ENCODE data around the gene TPM3.

Gene TPM3

DNA sequence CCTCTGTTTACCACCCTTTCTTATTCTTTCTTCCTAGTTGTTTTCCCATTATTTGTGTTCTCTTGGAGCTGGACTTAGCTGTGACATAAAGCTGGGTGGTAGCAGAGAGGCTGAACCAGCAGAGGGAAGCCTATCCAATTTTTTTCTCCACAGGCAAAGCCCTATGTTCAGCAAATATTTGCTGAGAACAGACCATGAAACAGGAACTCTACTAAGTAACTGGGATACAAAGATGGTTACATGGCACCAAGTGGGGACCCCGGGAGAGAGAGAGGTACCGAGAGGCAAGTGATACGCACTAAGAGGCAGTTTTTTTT lies 7.6 kb upstream of the TPM3 start:
- DNase-seq: no peak

DNA sequence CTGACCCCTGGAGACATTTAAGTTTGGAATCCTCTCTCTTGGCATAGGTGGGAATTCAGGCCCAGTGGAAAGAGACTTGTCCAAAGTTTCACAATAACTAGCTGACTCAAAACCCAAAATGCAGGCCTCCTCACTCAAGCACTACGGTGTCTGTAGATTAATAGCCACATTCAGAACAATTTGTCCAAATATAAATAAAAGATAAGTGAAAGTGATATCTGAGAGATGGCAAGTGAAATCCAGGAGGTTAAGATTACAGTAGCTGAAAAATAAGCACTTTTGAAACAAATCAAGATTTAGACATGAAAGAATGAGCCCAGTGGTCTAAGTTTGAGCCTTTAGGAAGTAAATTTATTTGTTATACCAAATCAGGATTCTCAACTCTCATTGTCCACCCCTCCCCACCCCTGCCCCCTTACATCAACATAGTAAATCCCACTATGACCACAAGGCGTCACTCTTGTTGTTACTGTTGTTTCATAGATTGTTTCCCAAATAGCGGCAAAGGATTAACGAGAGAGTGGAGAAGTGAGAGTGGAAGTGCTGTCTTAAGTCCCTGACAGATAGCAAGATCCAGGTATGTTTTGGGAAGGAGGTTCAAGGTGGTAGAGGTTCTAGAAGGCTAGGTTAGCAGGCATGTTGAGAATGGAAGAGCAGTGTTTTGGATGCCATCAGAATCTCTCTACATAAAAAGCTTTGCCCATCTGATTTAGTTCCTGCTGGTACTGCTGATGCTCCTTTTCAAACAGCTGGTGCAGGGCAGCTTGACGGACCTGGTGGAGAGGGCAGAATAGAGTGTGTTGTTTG lies 7.1 kb upstream of the TPM3 start:
- peak; percentile 32 for DNase-seq

DNA sequence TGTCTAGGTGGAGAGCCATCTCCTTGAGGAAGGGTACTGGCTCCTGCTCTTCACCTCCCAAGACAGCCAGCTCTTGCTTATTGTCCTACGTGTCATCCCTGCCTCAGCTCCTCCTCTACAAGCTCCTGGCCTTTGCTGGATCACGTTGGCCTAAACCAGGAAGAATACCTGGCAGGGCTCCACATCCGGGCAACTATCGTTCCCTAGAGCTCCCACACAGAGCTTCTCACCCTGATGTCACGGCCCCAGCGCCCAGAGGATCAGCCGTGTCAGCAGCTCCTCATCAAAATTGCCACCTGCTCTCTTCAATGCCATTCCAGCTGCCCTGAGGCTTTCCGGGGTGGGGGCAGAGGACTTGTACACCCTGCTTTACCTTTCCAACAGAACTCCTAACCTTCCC lies 1.9 kb upstream of the TPM3 start:
- no peak for DNase-seq

DNA sequence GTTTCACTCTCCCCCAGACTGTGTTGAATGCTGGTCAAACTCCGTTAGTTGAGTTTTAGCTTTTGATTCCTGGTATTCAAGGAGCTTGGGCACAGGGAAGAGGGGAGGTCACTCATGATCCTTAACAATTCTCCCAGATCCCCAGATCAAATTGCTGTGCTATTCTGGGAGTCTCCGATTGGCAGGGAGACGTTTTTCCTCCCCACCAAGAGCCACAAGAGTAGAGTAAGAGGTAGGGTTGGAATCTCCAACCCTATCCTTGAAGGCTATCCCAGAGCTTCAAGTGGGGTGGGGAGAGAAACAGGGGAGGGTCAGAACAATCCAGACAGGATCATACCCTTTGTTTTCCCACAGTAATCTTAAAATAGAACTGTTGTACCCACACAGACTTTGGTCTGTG lies 576 bp upstream of the TPM3 start:
- DNase-seq: no peak

DNA sequence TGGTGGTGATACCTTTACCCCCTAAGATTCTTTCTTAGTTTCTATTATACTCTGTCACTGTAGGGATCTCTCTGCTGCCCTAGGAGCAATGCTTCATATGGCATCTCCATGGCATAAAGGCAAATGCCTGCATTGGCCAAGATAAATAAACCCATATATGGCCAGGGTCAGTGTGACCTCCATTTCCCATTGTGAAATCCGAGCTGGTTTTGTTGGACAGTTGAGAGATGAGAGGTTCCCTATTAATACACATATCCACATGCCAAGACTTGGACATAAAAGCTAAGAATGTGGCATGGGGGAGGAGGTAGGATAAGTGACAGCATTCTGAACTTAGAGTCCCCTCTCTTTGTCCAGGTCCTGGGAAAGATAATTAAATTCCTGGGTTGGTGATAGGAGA lies 1.4 kb downstream of the TPM3 start:
- DNase-seq: no peak

DNA sequence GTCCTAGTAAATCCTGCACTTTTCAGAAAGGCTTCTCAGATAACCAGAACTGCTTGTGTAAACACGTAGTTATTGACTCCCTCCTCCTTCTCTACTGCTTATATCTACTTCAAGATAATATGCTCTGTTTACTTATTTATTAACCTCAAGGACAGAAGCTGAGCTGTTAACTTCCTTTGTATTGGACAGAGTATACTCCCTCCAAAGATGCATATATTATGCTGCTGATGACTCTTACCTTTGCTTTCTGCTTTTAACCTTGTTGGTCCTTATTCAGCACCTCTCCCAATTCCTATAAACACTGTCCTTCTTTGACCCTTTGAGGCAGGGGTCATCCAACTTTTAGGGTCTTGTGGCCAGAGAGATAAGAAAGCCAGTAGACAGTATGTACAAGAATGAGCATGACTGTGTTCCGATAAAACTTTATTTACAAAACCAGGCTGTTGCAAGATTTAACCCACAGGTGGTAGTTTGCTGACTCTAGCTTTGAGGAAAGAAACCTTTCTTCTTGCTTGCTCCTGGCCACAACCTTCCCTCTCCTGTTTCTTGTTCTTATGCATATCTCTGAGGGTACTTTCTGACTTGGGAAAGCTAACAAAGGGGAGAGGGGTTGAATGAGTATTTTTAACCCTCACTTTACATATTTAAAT lies 4.9 kb downstream of the TPM3 start:
- DNase-seq: no peak

DNA sequence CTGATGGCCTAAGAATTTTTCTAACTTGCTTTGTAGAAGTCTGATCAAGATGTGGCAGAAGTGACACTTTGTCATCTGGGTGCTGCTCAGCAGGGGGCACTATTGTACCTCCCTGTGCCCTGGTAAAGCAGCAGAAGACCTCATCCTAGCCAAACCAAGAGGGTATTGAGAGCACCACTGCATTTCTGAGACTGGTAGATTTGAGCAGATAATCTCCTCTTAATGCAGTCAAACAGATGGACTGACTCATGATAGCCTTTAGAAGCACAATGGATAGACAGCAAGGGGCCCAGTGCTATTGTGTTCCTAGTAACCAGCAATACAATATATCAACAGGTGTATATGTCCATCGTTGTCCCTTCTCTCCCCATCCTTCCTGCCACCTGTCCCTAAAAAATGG lies 5.7 kb downstream of the TPM3 start:
- DNase-seq: peak; percentile 84

DNA sequence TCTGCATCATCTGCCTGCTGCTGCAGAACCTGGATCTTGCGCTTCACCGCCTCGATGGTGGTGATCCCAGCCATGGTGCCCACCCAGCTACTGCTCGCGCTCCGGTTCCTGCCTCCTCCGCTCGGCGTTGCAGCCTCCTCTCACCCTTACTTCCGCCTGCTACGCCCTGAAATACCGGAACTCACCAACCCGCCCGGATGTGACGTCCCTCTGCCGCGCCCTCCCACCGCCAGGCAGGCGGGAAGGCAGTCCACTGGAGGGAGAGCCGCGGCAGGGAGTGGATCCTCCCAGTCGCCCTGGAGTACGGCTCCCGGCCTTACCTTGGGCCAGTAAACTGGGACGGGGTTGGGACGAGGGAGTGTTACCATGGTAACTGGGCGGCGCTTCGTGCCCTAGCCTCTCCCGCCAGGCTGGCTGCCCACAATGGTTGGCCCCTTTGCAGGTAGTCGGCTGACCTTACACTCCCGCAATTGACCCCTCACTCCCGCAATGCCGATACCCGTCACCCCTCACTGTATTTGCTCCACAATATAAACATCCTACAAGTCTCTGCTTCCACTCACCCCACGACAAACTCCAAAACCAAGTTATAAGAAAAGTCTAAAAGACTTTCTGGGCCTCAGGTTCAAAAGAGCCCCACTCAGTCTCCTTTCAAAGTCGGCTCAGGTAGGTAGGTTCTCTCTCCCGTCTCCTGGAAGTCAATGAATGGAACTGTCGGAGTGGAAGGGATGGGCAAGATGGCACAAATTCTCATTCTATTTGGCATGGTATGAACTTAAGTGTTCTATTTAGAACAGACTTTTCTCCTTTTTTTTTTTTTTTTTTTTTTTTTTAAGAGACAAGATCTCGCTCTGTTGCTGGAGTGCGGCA lies 8.6 kb downstream of the TPM3 start:
- DNase-seq: peak; percentile 97

DNA sequence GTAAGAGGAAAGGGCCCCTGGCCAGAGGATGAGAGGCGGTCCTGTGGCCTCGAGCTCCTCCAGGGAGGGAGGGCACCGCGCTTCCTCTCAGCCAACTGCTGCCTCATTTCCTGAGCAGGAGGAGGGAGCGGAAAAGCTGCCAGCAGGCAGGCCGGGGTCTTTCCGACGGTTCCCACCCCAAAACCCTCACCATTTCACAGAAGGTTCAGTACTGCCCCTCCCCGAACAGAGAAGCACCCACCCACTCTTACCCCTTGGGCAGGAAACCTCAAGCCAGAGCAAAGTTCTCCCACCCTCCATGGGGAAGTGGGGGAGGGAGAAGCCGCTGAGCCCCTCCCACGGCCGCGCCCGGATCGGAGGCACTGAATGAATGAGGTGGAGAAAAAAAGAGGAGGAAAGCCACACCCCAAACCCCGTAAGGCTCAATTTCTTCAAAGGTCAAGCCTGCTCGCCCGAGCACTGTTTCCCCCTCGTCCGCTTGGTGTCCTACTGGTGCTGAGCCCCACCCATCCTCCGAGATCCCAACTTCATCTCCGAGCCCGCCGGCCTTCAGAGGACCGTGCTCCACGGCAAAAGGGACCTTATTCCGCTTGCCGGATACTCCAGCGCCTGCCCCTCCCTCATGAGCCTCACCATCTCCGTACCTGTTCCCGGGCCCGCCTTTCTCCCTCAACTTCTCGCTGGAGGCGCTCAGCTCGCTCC lies 9.4 kb downstream of the TPM3 start:
- peak; percentile 88 for DNase-seq

DNA sequence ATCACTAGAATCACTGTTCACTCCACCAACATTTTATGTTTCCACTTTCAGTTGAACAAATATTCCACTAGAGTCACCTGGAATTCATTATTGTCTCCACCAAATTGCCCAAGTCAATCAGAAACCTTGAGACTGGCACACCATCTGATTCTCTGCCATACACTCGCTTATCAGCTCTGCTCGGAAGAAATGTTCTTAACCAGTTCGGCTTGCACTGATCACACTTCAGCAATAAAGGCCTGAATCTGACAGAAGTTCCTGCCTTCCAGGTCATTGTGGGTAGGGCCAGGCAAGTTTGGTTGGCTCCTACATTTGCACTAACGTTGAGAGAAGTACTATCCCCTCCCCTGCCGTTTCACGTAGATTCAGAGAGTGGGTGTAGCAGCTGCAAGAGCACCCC lies 10.0 kb downstream of the TPM3 start:
- DNase-seq: no peak

DNA sequence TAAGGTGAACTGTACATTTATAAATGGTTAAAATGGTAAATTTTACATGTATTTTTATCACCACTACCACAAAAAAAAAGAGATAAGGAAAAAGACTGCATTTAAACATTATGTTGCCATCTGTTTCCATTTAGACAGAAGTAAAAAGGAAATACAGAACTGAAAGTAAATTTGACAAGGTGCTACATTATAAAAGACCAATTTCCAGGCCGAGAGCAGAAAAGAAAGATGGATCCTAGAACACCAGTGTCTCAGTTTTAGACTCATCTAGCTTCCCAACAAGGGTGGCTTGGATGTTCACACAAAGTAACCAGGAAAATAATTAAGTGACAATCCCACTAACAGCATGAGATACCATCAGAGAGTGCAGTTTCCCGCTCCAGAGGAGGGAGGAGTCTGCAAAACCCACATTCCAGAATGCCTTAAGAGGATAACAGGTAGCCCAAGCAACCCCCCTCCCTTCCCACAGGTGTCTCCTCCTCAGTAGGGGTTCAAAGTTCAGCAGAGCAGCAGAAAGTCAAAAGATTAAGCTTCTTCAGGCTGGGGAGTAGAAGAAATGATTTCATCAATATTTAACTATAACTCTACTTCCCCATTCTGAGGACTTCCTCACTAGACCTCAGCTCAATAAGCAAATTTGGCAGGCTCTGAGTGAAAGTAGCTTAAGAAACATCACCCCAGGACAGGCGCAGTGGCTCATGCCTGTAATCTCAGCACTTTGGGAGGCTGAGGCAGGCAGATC lies 11.8 kb downstream of the TPM3 start:
- no peak for DNase-seq

DNA sequence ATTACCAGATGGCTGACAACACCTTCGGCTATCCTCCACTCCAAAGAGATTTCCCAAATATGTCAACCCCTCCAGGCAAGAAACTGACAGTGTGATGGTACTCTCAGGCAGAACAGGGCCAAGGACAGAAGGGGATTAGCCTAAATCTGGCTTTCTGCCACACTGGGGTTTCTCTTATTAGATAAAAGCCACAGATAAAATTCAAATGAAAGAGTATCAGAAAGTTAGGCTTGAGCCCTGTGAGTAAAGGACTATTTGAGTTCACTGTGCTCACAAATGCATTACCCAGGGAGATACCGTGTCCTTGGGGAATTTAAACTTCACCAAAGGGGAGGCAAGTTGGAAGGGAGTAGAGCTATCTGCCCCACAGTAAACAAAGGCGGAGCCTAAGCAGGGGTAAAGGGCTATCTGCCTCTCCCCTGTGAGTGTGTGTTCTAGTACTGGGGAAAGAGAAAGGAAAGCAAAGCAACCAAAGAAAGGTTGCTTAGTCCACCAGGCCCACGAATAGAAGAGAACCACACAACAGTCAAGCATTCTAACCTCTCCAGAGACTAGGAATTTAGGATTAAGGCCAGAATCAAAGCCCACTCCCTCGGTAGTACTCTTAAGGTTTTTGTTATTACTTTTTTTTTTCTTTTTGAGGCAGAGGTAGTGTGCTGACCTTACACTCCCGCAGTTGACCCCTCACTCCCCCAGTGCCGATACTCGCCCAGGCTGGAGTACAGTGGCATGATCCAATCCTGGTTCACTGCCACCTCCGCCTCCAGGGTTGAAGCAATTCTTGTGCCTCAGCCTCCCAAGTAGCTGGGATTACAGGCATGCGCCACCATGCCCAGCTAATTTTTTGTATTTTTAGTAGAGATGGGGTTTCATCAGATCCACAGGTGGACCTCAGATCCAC lies 12.7 kb downstream of the TPM3 start:
- no peak for DNase-seq

DNA sequence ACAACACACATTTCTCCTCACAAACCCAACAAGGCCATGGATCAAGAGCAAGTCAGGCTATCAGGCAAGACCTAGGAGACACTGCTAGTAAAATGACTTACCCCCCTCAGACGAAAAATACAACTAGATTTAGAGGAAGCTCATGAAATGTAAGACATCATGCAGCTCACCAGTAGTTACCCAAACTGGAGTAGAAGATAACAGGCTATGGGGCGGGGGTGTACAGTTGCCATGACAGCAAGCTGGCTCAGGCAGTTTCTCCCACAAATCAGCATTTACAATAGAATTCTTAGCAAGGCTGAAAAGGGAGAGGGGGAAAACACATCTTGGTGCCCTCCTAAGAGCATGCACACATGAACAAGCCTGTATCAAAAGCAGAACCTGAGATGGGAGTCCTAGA lies 13.9 kb downstream of the TPM3 start:
- peak; percentile 18 for DNase-seq

DNA sequence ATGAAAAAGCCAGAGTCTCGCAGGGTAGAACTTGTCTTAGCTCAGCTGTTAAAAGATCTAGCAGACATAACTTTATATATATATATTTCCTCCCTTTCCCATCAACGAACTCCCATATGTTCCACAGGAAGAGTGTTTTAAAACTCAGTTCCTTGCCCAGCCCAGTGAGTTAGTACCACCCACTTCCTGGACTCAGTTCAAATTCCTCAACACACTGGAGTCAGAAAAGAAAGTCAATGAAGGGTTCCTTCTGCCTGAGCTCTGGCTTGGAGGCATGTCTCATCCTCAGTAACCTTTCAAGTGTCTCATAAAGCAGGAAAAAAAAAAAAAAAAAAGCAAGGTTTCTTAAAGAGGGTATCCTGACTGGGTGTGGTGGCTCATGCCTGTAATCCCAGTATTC lies 15.6 kb downstream of the TPM3 start:
- no peak for DNase-seq

DNA sequence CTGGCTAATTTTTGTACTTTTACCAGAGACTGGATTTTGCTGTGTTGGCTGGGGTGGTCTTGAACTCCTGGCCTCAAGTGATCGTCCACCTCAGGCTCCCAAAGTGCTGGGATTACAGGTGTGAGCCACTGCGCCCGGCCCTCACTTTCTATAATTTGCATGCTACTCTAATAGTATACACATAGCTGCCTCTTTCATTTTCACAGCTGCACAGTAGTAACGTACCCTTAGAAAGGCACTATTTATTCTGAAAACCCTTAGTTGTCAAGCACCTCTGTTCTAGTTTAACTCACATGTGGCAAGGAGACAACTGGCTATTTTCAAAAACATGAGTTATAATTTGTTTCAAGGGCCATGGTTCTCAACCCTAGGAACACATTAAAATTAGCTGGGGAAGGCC lies 17.2 kb downstream of the TPM3 start:
- no peak for DNase-seq

DNA sequence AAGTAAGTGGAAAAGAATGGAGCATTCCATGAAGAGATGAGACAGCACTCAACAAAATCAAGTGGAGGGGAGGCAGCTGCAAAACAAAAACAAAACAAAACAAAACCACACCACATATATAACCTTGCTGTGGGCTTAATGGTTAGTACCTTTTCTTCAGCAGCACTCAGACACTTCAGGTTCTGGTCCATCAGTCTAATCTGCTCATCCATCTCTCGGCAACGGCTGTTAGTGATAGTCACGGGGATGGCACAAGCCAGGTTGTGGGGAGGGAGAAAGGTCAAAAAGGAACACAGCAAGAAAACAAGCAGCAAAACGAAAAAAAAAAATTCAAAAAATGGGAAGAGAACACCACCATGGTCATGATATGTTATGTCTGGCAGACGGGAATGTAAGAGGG lies 20.0 kb downstream of the TPM3 start:
- no peak for DNase-seq

DNA sequence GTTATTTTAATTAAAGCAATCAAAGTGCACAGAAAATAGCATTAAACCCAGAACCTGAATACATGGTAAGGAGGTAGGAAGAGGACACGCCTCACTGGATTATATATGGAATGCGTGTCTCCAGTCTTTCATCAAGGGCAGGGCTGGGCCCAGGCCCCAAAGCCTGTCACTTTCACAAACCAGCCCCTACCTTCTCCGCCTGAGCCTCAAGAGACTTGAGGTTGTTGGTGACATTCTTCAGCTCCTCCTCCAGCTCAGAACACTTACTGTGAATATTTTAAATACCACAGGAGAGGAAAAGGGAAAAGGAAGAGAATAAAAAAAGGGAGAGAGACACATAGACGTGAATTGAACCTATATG lies 20.7 kb downstream of the TPM3 start:
- no peak for DNase-seq

DNA sequence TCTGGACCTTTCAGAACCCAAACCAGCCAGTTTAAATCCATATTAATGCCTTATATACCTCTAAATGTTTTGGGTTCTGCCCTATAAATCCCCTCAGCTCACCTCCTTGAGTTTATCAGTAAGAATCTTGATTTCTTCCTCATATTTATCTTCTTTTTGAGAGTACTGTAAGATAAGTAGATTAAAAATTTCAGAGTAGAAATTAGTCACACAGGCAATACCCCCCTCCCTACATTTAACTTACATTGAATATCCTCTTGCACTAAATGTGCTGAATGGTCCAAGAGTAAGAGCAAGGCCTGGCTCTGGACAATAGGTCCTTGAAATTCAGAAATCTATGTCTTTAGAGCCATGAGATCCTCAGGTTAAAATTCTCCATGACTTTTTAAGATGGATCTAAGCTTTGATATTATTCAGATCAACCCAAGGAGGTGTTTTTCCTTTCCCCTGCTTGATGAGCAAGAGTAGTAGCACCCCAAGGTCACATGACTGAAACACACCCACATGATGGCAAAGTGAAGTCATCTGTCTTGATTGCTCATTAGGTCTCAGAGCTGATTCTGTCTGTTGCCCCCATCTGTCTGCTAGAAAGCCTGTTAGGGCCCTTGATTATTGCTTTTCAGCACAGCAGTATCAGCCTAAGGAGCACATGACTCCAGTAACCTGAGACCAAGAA lies 21.2 kb downstream of the TPM3 start:
- DNase-seq: peak; percentile 70

DNA sequence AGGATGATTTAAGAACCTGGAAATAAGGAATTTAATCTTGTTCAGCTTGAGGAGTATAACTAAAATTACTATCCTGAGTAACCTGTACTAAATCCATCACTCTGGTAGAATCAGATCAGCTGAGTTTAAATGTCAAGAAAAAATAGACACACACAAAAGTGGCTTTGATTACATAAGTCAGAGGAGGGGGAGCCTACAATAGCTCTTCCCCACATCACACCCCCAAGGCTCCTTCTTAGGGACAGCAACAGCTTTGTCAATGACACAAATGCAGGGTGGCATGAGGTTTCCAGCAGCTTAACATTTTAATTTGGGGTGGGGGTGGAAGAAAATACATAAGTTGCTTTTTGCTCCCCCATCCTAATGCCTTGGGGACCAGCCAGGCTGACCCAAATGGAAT lies 24.4 kb downstream of the TPM3 start:
- DNase-seq: no peak

DNA sequence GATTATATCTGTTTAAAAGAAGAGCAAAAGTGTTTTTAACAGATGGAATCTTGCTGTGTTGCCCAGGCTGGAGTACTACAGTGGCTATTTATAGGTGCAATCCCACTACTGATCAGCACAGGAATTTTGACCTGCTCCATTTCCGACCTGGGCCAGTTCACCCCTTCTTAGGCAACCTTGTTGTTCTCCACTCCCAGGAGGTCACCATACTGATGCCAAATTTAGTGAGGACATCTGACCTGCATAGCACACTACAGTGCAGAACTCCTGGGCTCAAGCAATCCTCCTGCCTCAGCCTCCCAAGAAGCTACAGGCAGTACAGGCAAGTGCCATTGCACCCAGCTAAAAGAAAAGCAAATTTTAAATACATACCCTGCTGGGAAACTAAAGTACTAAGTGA lies 25.7 kb downstream of the TPM3 start:
- DNase-seq: no peak

DNA sequence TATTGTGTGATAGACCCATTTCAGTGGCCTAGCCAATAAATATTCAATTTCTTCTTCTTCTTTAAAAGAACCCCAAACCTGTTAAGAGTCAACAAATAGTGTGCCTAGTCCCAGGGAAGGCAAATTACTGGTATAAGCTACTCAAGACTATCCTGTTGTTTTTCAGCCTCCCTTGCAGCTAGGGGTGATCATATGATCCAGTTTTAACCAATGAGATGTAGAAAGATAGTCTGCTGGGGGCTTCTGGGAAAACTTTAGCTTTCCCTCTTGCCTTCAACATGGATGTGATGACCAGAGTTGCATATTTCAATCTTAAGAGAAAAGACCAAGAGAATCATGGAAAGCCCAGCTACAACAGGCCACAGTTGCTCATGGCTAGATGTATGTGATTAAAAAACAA lies 32.3 kb downstream of the TPM3 start:
- no peak for DNase-seq

All from activated CD4-positive, alpha-beta T cell treated with anti-CD3 and anti-CD28 coated beads for 48 hours (primary cell).